Naive thymus-derived CD8-positive, alpha-beta T cell (primary cell): Measurements from ENCODE around the gene MCRIP1. TPM values are rescaled to one million over a fixed set of nuclear protein-coding genes. Genes with fewer than 3 reads are reported as not detected.

Experiments used
- ATAC-seq, 2 donors: fragments of 150-1000 bp; cut with Tn5 transposase in 1 of 2; sonication (Bioruptor Pico), chemical (Tn5 transposase) in 1 of 2; 1 replicate in 1 of 2; 2 replicates in 1 of 2; pipeline ENCODE4 v1.10.0; 2021; ENCODE audit warnings: mild to moderate bottlenecking in 2 of 2, moderate library complexity in 2 of 2
- POLR2A ChIA-PET: fragments of 350-600 bp; sonication (Branson Sonifier 250); formaldehyde crosslinking; loops from one replicate; lab custom pipeline; 2021; ENCODE audit warnings: antibody characterized with exemption; lab: Charles Lee
- DNase-seq, 10 donors: peaks; one replicate each; pipeline versions ENCODE4 v3.0.0 to v3.0.0-alpha.2; 2020 to 2022
- H3K27ac Mint-ChIP-seq, 10 donors: one replicate each; pipeline ENCODE4 v1.8.0; 2020 to 2022; ENCODE audit warnings: mild to moderate bottlenecking in 10 of 10, mixed read lengths in 10 of 10, moderate library complexity in 4 of 10, inconsistent platforms in 1 of 10
- H3K27me3 Mint-ChIP-seq, 5 donors: one replicate each; pipeline ENCODE4 v1.8.0; 2021 to 2022; ENCODE audit warnings: mixed read lengths in 5 of 5
- H3K36me3 Mint-ChIP-seq, 3 donors: one replicate each; pipeline ENCODE4 v1.8.0; 2020 to 2022; ENCODE audit warnings: mixed read lengths in 3 of 3, mild to moderate bottlenecking in 2 of 3, inconsistent platforms in 1 of 3
- H3K4me1 Mint-ChIP-seq, 4 donors: one replicate each; pipeline ENCODE4 v1.8.0; 2021 to 2022; ENCODE audit warnings: mixed read lengths in 4 of 4
- H3K4me3 Mint-ChIP-seq, 10 donors: one replicate each; pipeline ENCODE4 v1.8.0; 2020 to 2022; ENCODE audit warnings: mild to moderate bottlenecking in 10 of 10, mixed read lengths in 10 of 10, moderate library complexity in 6 of 10, inconsistent platforms in 1 of 10
- H3K9me3 Mint-ChIP-seq, 9 donors: one replicate each; pipeline ENCODE4 v1.8.0; 2020 to 2022; ENCODE audit warnings: mixed read lengths in 9 of 9, mild to moderate bottlenecking in 3 of 9, inconsistent platforms in 1 of 9, moderate library complexity in 1 of 9
- polyA plus RNA-seq, 3 donors: library from polyadenylated mRNA; unstranded; fragments of 300-500 nt; fragmentation: Illumina TruSeq; gene quantifications; one replicate each; pipeline ENCODE4 v1.2.3, GENCODE V29; 2021
- total RNA-seq, 8 experiments: library from RNA in 2 of 8; stranded (reverse) in 2 of 8; gene quantifications; one replicate each; pipeline ENCODE4 v1.2.3 and lab custom pipeline; 2021 to 2026

MCRIP1 gene, protein sequence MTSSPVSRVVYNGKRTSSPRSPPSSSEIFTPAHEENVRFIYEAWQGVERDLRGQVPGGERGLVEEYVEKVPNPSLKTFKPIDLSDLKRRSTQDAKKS
- total RNA-seq: 10 to 100 TPM; 58.4 to 59.0 TPM
- polyA plus RNA-seq: 10 to 100 TPM; 49.5 to 61.8 (median 55.0) TPM
- total RNA-seq (lab: John Stamatoyannopoulos, UW): 18.2 to 81.4 (median 45.7) reads per million in 6 experiments

DNA sequence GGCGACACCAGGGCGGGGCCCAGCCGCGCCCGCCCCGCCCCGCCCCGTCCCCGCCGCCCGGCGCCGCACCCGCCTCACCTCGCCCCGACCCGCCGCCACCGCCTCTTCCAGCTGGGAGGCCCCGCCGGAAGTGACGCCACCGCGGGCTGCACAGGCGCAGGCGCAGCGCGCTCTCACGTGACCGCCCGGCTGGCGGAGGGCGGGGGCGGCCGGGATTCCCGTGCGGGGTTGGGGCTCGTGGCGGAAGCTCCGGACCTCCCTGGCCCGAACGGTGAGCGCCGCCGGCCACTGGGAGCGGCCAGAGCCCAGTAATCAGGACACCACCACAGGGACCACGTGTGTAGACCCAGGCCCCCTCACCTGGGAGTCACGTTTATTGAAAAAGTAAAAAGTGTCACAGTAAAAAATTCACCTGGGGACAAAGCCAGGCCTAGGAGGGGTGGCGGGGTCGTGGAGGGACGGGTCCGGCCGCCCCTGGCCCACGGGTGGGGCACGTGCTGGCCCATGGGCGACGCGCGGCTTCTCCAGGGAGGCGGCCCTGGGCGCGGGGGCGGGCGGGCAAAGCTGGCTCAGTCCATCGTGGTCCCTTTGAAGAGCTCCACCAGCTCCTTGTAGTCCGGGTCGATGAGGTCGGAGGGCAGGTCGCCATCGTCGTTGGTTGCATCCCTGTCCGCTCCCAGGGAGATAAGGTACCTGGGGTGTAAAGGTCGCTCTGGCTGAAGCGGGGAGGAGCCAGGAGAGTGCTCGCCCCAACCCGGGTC lies at the start of gene MCRIP1:
TSS of gene MCRIP1 (minus strand) at position 132 of the 761 bp plus-strand sequence. CDS start 8,785 bp downstream, outside the sequence.
- Mint-ChIP-seq H3K27ac (peak within 1 kb of the TSS; percentile 86 to 99 (median 95)), H3K4me1 (peaks cover 12 to 31% (median 30%) of the 10 kb centered on the region in 4 donors), H3K4me3 (peak within 1 kb of the TSS; percentile 81 to 96 (median 91)), H3K36me3 (no peaks in the 10 kb centered on the region), H3K9me3 (no peaks in the 10 kb centered on the region), H3K27me3 (peaks cover 0 to 2% (median 0%) of the 10 kb centered on the region in 5 donors)
- ATAC-seq: peak; percentile 83 to 84
- POLR2A ChIA-PET: interaction anchor here (0.6 to 2.7 kb wide), 11 partner anchors 8 to 232 kb away, joined by 3 to 10 read pairs (median 5); partner anchors contain the start of genes ARHGDIA, ARL16, DUS1L and HGS
- DNase-seq: peak; percentile 86 to 95 (median 92)

DNA sequence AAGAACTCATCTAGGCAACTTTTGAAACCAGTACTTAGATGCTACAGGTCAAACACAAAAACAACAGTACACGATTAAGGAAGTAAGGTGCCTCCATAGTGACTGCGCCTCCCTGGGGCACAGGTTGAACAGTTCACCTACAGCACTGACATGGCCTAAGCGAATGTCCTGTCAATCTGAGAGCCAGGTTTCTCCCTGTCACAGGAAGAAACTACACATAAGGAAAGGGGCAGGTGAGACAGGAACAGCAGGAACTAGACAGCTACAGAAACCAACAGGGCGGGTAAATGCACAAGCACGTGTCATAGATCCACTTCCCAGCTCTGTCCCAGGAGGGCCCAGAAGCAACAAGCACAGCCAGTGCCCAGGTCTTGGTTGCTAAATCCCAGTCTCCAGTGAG lies 46.0 kb upstream of the MCRIP1 start:
- POLR2A ChIA-PET: no interaction called here
- ATAC-seq: no peak
- DNase-seq: no peak

DNA sequence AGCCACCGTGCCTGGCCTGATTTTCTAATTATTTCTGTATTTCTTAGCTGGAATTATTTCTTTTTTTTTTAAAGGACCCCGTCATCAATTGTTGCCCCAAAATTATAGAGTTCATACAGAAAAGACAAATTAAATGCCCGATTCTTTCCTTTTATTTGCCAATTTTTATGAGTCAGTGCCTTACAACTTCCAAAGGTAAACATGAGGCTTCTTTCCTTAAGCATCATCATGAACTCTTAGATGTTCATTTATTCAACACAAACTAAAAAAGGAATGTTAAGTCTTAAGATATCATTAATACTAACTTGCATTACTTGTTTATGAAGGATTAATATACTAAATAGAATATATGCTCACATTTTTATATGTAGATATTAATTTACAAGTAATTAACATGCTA lies 45.2 kb upstream of the MCRIP1 start:
- no peak for DNase-seq
- Mint-ChIP-seq H3K36me3 (peaks cover 0 to 37% (median 4%) of the 10 kb centered on the region in 3 donors), H3K9me3 (no peaks in the 10 kb centered on the region), H3K27me3 (no peaks in the 10 kb centered on the region), H3K4me1 (peaks cover 0 to 14% (median 6%) of the 10 kb centered on the region in 4 donors), H3K27ac (no peak overlapping the region), H3K4me3 (no peak overlapping the region)
- no peak for ATAC-seq
- POLR2A ChIA-PET: no interaction called here

More for the DNA sequence above, 46.0 kb upstream of the MCRIP1 start:
- Mint-ChIP-seq H3K36me3 (peaks cover 0 to 45% (median 4%) of the 10 kb centered on the region in 3 donors), H3K27me3 (no peaks in the 10 kb centered on the region), H3K27ac (no peak overlapping the region), H3K4me1 (peaks cover 0 to 8% (median 4%) of the 10 kb centered on the region in 4 donors), H3K9me3 (no peaks in the 10 kb centered on the region), H3K4me3 (no peak overlapping the region)

DNA sequence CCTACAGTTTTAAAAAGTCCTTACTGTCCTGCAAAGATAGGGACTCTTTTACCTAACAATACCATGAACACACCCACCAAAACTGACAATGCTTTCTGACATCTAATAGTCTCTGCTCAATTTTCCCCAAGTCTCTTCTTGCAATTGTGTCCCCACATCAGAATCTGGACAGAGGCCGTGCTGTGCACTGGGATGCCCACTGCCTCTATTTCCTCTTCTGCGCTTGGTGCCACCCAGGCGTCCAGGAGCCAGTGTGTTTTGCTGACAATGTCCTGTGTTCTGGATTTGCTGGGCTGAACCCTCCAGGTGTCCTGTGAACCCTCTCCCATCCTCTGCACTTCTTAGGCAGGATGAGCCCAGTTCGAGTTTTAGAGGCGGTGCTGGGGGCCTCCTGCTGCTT lies 44.5 kb upstream of the MCRIP1 start:
- Mint-ChIP-seq H3K4me1 (peaks cover 0 to 21% (median 11%) of the 10 kb centered on the region in 4 donors), H3K9me3 (no peaks in the 10 kb centered on the region), H3K36me3 (peaks cover 0 to 33% (median 4%) of the 10 kb centered on the region in 3 donors), H3K4me3 (peak overlapping the region in 1 of 10 donors; percentile 29), H3K27me3 (no peaks in the 10 kb centered on the region), H3K27ac (peak overlapping the region in 1 of 10 donors; percentile 27)
- no peak for ATAC-seq
- POLR2A ChIA-PET: no interaction called here
- no peak for DNase-seq

DNA sequence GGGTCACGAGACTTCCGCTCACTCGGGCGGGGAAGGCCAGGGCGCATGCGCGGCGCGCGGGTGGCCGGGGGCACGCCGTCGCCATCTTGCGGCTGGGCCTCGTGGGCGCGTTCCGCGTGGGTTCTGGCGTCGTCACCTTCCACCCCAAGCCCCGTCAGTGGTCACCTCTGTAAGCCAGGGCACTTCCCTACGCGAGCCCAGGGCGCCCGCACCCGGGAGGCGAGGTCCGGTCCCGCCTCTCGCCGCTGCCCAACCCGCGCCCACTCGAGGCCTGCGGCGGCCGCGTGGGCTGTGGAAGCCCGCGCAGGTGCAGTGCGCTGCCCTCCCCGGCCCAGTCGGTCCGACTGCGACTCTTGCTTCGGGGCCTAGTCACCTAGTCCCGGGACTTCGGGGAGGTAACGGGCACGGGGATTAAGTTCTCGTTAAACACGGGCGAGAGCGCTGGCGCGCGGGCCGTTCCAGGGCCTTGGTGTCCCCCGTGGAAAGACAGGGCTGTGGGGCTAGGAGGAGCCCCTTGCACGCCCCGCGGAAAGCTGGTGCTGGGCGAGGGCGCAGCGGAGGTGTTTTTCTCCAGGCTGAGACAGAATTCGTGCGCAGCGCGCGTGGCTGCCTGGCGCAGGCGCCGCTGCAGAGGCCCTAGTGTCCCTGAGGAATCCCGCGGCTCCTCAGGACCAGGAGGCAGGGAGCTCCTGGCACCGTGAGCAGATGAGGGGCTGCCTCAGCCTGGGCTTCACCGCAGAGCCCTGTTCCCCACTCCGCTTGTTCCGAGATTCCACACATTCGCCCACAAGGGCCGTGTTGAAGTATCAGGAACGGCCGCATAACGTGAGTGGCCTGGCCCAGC lies 38.5 kb upstream of the MCRIP1 start:
- POLR2A ChIA-PET: interaction anchor here (0.5 to 6.9 kb wide), 22 partner anchors 9 to 360 kb away, joined by 3 to 71 read pairs (median 6); partner anchors contain the start of genes ACTG1, ALYREF, ANAPC11 and ARL16
- H3K36me3 Mint-ChIP-seq: peaks cover 0 to 26% (median 2%) of the 10 kb centered on the region in 3 donors
- H3K9me3 Mint-ChIP-seq: no peaks in the 10 kb centered on the region
- DNase-seq (peak; percentile 91 to 98 (median 95)), ATAC-seq (peak; percentile 41 to 53)
- peaks cover 11 to 46% (median 36%) of the 10 kb centered on the region in 4 donors for H3K4me1 Mint-ChIP-seq
- H3K27ac Mint-ChIP-seq: peak overlapping the region; percentile 88 to 98 (median 95)
- H3K4me3 Mint-ChIP-seq: peak overlapping the region; percentile 83 to 94 (median 87)
- H3K27me3 Mint-ChIP-seq: no peaks in the 10 kb centered on the region

DNA sequence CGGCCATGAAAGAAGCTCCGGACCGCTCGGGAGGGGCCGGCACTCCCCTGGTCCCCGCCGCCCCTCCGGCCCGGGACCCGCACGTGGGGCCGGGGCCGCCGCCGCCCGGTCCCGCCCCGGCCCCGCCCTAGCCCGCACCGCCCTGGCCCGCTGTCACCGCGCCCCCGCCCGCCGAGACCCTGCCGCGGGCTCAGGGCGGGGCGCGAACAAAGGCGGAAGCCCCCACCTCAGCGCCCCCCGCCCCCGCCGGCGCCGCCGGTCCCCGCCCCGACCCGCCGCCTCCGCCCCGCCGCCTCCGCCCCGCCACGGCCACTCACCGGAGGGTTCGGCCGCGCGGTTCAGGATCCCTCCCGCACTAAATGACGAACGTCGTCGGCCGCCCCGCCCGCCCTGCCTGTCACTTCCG lies 37.9 kb upstream of the MCRIP1 start, which contains the start of gene ARHGDIA:
TSS of gene ARHGDIA (minus strand) at position 357 of the 406 bp plus-strand sequence. CDS start 1,407 bp downstream, outside the sequence.
- H3K4me3 Mint-ChIP-seq: peak within 1 kb of the TSS; percentile 83 to 94 (median 88)
- H3K36me3 Mint-ChIP-seq: peaks cover 0 to 26% (median 2%) of the 10 kb centered on the region in 3 donors
- H3K27me3 Mint-ChIP-seq: no peaks in the 10 kb centered on the region
- peak; percentile 59 to 74 for ATAC-seq
- no peak for DNase-seq
- POLR2A ChIA-PET: interaction anchor here (0.6 to 6.9 kb wide), 21 partner anchors 9 to 648 kb away, joined by 3 to 71 read pairs (median 5); partner anchors contain the start of genes ACTG1, ALYREF, ANAPC11 and ARL16
- H3K4me1 Mint-ChIP-seq: peaks cover 11 to 50% (median 37%) of the 10 kb centered on the region in 4 donors
- peak within 1 kb of the TSS; percentile 88 to 98 (median 95) for H3K27ac Mint-ChIP-seq
- no peaks in the 10 kb centered on the region for H3K9me3 Mint-ChIP-seq

DNA sequence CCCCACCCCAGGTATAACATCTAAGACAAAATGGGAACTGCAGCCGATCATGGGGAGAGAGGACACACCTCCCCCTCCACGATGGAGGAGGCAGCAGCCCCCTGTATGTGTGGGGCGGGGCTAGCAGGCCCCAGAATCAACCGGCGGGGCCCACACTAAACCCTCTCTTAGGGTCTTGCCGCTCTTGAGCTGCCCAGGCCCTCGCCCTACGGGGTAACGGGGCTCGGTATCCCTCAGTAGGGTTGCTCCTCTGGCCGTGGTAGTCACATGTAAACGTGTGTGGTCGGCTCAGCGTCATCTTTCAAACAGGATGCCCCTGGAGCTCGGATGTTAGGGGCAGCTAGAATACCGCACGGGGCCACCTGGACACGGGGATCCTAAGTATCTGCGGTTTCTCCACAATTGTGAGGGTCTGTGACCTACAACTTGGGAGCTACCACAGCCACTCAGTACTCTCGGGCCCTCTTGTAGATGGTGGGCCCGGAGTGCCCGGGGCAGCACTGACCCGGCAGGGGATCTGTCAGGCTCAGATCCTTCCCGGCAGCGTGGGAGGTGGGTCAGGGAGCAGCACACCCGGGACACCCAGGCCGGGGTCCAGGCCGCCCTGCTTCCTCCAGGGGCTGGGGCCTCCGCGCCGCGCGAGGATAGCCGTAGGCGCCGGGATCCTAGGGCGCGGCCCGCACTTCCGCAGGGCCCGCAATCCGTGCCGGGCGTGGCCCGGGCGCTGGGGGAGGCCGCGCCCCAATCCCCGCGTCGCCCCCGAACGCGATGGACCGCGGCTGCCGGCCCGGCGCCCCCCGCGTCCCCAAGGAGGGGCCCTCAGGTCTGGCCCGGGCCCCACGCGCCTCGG lies 37.3 kb upstream of the MCRIP1 start:
- H3K4me1 Mint-ChIP-seq: peaks cover 11 to 55% (median 37%) of the 10 kb centered on the region in 4 donors
- POLR2A ChIA-PET: interaction anchor here (0.6 to 6.9 kb wide), 28 partner anchors 9 to 647 kb away, joined by 3 to 71 read pairs (median 5); partner anchors contain the start of genes ACTG1, ALYREF, ANAPC11 and ARL16
- H3K4me3 Mint-ChIP-seq: peak overlapping the region; percentile 78 to 91 (median 83)
- no peaks in the 10 kb centered on the region for H3K9me3 Mint-ChIP-seq
- DNase-seq (peak in 8 of 10 donors; percentile 25 to 71 (median 46)), ATAC-seq (peak; percentile 28 to 32)
- peak overlapping the region; percentile 76 to 95 (median 92) for H3K27ac Mint-ChIP-seq
- H3K36me3 Mint-ChIP-seq: peaks cover 0 to 26% (median 2%) of the 10 kb centered on the region in 3 donors
- H3K27me3 Mint-ChIP-seq: no peaks in the 10 kb centered on the region

DNA sequence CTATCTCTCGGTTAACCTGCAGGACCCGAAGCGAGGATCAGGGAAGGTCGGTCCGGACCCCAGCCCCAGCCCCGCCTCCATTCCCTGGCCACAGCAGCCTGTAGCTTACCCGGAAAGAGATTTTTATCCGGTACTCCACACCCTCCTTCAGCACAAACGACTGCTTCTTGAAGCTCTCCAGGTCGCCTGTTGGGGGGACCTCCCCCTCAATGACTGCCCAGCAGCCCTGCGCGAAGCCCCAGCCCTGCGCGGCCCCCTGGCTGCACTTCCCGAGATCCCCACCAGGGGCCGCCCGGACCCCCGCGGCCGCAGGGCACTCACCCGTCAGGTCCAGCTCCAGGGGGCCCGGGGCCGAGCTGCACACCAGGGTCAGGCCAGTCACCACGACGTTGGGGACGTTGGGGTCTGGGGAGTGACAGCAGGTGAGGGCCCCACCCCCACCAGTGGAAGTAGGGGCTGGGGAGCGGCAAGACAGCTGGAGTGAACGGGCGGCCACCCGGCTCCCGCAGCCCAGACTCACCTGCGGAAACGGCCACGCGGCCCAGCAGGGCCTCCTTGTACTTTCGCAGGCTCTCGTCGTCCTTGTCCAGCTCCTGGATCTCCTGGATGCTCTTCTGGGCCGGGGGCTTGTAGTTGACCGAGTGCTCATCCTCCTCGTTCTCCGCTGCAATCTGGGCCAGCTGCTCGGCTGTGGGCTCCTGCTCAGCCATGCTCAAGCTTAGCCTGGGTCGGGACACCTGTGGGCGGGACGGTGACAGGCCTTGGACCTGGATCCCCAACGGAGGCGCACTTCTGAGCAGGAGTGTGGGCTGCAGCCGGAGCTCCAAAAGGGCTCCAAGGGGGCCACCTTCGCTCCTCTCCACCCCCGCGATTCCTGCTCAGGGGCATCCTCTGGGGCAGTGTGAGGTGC lies 36.4 kb upstream of the MCRIP1 start:
- ATAC-seq: no peak
- Mint-ChIP-seq H3K4me1 (peaks cover 11 to 59% (median 35%) of the 10 kb centered on the region in 4 donors), H3K4me3 (peak overlapping the region; percentile 78 to 91 (median 83)), H3K27me3 (no peaks in the 10 kb centered on the region), H3K36me3 (peaks cover 0 to 26% (median 2%) of the 10 kb centered on the region in 3 donors), H3K27ac (peak overlapping the region; percentile 76 to 95 (median 92)), H3K9me3 (no peaks in the 10 kb centered on the region)
- DNase-seq: peak in 7 of 10 donors; percentile 22 to 68 (median 37)
- POLR2A ChIA-PET: interaction anchor here (0.6 to 6.9 kb wide), 22 partner anchors 8 to 357 kb away, joined by 3 to 71 read pairs (median 5); partner anchors contain the start of genes ACTG1, ALYREF, ANAPC11 and ARL16

DNA sequence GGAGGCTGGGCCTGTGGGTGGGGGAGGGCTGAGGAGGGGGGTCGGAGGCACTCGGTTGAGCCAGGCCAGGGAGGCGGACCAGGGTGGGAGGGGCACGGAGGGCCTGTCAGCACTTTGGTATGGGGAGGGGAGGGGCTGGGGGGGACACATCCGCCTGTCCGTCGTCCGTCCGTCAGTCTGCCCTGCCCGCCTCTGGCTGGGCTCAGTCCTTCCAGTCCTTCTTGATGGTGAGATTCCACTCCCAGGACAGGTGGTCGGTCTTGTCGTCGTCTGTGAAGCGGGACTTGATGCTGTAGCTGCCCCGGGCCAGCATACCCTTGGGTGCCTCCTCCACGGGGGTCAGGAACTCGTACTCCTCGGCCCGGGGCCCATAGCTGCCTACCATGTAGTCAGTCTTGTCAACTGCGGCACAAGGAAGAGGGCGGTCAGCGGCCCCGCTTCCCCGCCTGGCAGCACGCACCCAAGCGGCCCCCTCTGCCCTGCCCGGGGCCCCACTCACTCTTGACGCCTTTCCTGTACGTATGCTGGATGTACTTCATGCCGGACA lies 35.7 kb upstream of the MCRIP1 start:
- H3K4me3 Mint-ChIP-seq: peak overlapping the region in 5 of 10 donors; percentile 10 to 89 (median 40)
- peaks cover 11 to 57% (median 33%) of the 10 kb centered on the region in 4 donors for H3K4me1 Mint-ChIP-seq
- peak overlapping the region in 8 of 10 donors; percentile 34 to 94 (median 68) for H3K27ac Mint-ChIP-seq
- peak in 1 of 10 donors; percentile 13 for DNase-seq
- ATAC-seq: no peak
- H3K9me3 Mint-ChIP-seq: no peaks in the 10 kb centered on the region
- POLR2A ChIA-PET: interaction anchor here (0.8 to 6.9 kb wide), 12 partner anchors 7 to 357 kb away, joined by 3 to 71 read pairs (median 8); partner anchors contain the start of genes ACTG1, ALYREF, ANAPC11 and MAFG
- no peaks in the 10 kb centered on the region for H3K27me3 Mint-ChIP-seq
- peaks cover 0 to 26% (median 2%) of the 10 kb centered on the region in 3 donors for H3K36me3 Mint-ChIP-seq
